ENCODE data around the gene UQCRQ. TPM values are rescaled to one million over a fixed set of nuclear protein-coding genes. Genes with fewer than 3 reads are reported as not detected.

UQCRQ gene
- polyA plus RNA-seq, 1 of the 3 experiments (the other 2 are of a cell fraction), result 694 TPM

DNA sequence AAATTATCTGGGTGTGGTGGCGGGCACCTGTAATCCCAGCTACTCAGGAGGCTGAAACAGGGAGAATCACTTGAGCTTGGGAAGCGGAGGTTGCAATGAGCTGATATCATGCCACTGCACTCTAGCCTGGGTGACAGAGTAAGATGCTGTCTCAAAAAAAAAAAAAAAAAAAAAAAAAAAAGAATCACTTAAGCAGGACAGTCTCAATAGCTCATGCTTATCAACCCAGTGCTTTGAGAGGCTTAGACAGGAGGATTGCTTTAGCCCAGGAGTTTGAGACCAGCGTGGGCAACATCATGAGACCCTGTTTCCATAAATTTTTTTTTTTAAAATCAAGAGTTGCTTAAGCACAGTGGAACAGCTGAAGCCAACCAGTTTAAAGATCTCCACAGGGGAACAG is 49.6 kb downstream of the UQCRQ start:
- no peaks in the 10 kb centered on the region for H3K27me3 ChIP-seq (ENCODE audit: insufficient read depth)
- peaks cover 18 to 59% of the 10 kb centered on the region in 2 experiments for H3K36me3 ChIP-seq (replicated peaks in 1 of 2; ENCODE audit: control insufficient read depth in 1 of 2, insufficient read depth in 2 of 2, low read length in 1 of 2)
- H3K4me1 ChIP-seq (ENCODE audit: control insufficient read depth in 1 of 2, insufficient read depth in 2 of 2, low read depth in 1 of 2, low read length in 1 of 2), result no peaks in the 10 kb centered on the region
- H4K20me1 ChIP-seq (ENCODE audit: insufficient read depth), result peaks cover 51% of the 10 kb centered on the region
- no peaks in the 10 kb centered on the region for H3K9me2 ChIP-seq
- no peaks in the 10 kb centered on the region for H3K9me3 ChIP-seq
- peaks cover 20% of the 10 kb centered on the region for H3F3A ChIP-seq (replicated peaks; ENCODE audit: insufficient read depth)
- H2AFZ ChIP-seq (ENCODE audit: low read depth), result no peak overlapping the region
- H3K9ac ChIP-seq, result no peak overlapping the region
- ChIA-PET POLR2A (no interaction called here), CTCF (no interaction called here)
- no peak overlapping the region for H3K4me2 ChIP-seq
- DNase-seq, result no peak
- H3K27ac ChIP-seq (ENCODE audit: low read depth in 2 of 2, low read length in 1 of 2), result no peak overlapping the region
- peaks cover 95% of the 10 kb centered on the region for H3K79me2 ChIP-seq (ENCODE audit: insufficient read depth)
- H3K4me3 ChIP-seq (ENCODE audit: low read depth in 2 of 2, low read length in 1 of 2), result no peak overlapping the region
- WGBS (ENCODE audit: low lambda C conversion rate), result 98% methylated on average over 3 of the region's 3 CpGs
- TF ChIP-seq USF2 (IDR thresholded peaks at IDR 0.05; ENCODE audit: borderline replicate concordance, low read depth, low read length), result no peak
- no peak for TF ChIP-seq YY1 (IDR thresholded peaks at IDR 0.05; ENCODE audit: low read depth)
- no peak for TF ChIP-seq EP300 (IDR thresholded peaks at IDR 0.05; ENCODE audit: borderline replicate concordance in 1 of 2, low read depth in 1 of 2, low read length in 1 of 2)
- TF ChIP-seq RFX5 (IDR thresholded peaks at IDR 0.05; ENCODE audit: low read length), result no peak
- no peak for TF ChIP-seq GABPA (IDR thresholded peaks at IDR 0.05; ENCODE audit: low read depth)
- TF ChIP-seq, protein P1, sequence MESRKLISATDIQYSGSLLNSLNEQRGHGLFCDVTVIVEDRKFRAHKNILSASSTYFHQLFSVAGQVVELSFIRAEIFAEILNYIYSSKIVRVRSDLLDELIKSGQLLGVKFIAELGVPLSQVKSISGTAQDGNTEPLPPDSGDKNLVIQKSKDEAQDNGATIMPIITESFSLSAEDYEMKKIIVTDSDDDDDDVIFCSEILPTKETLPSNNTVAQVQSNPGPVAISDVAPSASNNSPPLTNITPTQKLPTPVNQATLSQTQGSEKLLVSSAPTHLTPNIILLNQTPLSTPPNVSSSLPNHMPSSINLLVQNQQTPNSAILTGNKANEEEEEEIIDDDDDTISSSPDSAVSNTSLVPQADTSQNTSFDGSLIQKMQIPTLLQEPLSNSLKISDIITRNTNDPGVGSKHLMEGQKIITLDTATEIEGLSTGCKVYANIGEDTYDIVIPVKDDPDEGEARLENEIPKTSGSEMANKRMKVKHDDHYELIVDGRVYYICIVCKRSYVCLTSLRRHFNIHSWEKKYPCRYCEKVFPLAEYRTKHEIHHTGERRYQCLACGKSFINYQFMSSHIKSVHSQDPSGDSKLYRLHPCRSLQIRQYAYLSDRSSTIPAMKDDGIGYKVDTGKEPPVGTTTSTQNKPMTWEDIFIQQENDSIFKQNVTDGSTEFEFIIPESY (IDR thresholded peaks at IDR 0.05; ENCODE audit: borderline replicate concordance, low read depth), result no peak
- TF ChIP-seq, protein P2, sequence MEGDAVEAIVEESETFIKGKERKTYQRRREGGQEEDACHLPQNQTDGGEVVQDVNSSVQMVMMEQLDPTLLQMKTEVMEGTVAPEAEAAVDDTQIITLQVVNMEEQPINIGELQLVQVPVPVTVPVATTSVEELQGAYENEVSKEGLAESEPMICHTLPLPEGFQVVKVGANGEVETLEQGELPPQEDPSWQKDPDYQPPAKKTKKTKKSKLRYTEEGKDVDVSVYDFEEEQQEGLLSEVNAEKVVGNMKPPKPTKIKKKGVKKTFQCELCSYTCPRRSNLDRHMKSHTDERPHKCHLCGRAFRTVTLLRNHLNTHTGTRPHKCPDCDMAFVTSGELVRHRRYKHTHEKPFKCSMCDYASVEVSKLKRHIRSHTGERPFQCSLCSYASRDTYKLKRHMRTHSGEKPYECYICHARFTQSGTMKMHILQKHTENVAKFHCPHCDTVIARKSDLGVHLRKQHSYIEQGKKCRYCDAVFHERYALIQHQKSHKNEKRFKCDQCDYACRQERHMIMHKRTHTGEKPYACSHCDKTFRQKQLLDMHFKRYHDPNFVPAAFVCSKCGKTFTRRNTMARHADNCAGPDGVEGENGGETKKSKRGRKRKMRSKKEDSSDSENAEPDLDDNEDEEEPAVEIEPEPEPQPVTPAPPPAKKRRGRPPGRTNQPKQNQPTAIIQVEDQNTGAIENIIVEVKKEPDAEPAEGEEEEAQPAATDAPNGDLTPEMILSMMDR (IDR thresholded peaks at IDR 0.05), result no peak
- no peak for TF ChIP-seq CHD2 (IDR thresholded peaks at IDR 0.05; ENCODE audit: low read length, partially characterized antibody)
- no peak for TF ChIP-seq GATA2 (CRISPR knock-in tag; IDR thresholded peaks at IDR 0.05)
- TF ChIP-seq RXRA (IDR thresholded peaks at IDR 0.05; ENCODE audit: borderline replicate concordance, low read depth), result no peak
- TF ChIP-seq FOXM1 (IDR thresholded peaks at IDR 0.05; ENCODE audit: low read depth), result no peak
- TF ChIP-seq REST (IDR thresholded peaks at IDR 0.05; ENCODE audit: low read depth, low read length), result no peak
- TF ChIP-seq NFIC (IDR thresholded peaks at IDR 0.05; ENCODE audit: borderline replicate concordance), result no peak
- TF ChIP-seq EZH2phosphoT487 (IDR thresholded peaks at IDR 0.05; ENCODE audit: borderline replicate concordance, low read depth), result no peak
- no peak for TF ChIP-seq MEF2A (IDR thresholded peaks at IDR 0.05; ENCODE audit: borderline replicate concordance, low read depth)
- no peak for TF ChIP-seq RCOR1 (IDR thresholded peaks at IDR 0.05; ENCODE audit: low read length)
- TF ChIP-seq JUND (IDR thresholded peaks at IDR 0.05), result no peak

Small RNAs within 50 kb of the gene (small RNA-seq; reads per million reads assigned to genes)
- 0 reads per million in 7 experiments for gene RNA5SP192

Other genes starting within 250 kb of the UQCRQ start
- 0.05 and 0.08 TPM in 2 replicates for gene IL13, start 208.5 kb upstream of the UQCRQ start, polyA plus RNA-seq (2012; rRNA removed)
- not detected in 2 replicates for gene IL4, start 192.7 kb upstream of the UQCRQ start, polyA plus RNA-seq (2012; rRNA removed)
- gene KIF3A, start 129.1 kb upstream of the UQCRQ start, polyA plus RNA-seq (2012; rRNA removed), result 5.1 and 5.2 TPM in 2 replicates
- gene CCNI2, start 119.2 kb upstream of the UQCRQ start, polyA plus RNA-seq (2012; rRNA removed), result 0.05 and 0.34 TPM in 2 replicates
- 54.9 and 57.6 TPM in 2 replicates for gene SEPTIN8, start 89.4 kb upstream of the UQCRQ start, polyA plus RNA-seq (2012; rRNA removed)
- 0.23 and 0.30 TPM in 2 replicates for gene SOWAHA, start 53.3 kb upstream of the UQCRQ start, polyA plus RNA-seq (2012; rRNA removed)
- 3.8 and 4.8 TPM in 2 replicates for gene SHROOM1, start 36.0 kb upstream of the UQCRQ start, polyA plus RNA-seq (2012; rRNA removed)
- 0.82 and 1.2 TPM in 2 replicates for gene GDF9, start 173 bp upstream of the UQCRQ start, polyA plus RNA-seq (2012; rRNA removed)
- gene LEAP2, start 7.0 kb downstream of the UQCRQ start, polyA plus RNA-seq (2012; rRNA removed), result 0.63 and 0.64 TPM in 2 replicates
- 8.1 and 11.9 TPM in 2 replicates for gene AFF4, start 97.0 kb downstream of the UQCRQ start, polyA plus RNA-seq (2012; rRNA removed)
- 26.3 and 28.4 TPM in 2 replicates for gene ZCCHC10, start 159.9 kb downstream of the UQCRQ start, polyA plus RNA-seq (2012; rRNA removed)
- 18.8 and 20.2 TPM in 2 replicates for gene HSPA4, start 185.4 kb downstream of the UQCRQ start, polyA plus RNA-seq (2012; rRNA removed)

Data from SK-N-SH (cell line).